EL (cell line): ENCODE results near the gene TSPAN2.
A peak's percentile ranks its signal among the peaks of the same experiment; 100 is the strongest.

ENCODE experiments used
- DNase-seq: peaks from one replicate; pipeline ENCODE4 v3.0.0-alpha.2; 2016

TSPAN2 gene

GRCh38 chr1:115073298-115074087 lies 15.8 kb downstream of the TSPAN2 start:
- no peak for DNase-seq

GRCh38 chr1:115071012-115071664 lies 18.2 kb downstream of the TSPAN2 start:
- no peak for DNase-seq

GRCh38 chr1:115069659-115070308 lies 19.5 kb downstream of the TSPAN2 start:
- DNase-seq: peak; percentile 51

- DNase-seq: peak; percentile 80
Observed at GRCh38 chr1:115068826-115069585, 20.3 kb downstream of the TSPAN2 start.

GRCh38 chr1:115067161-115067859 lies 22.0 kb downstream of the TSPAN2 start:
- peak; percentile 81 for DNase-seq

GRCh38 chr1:115065021-115065420 lies 24.3 kb downstream of the TSPAN2 start:
- DNase-seq: no peak

GRCh38 chr1:115064461-115064860 lies 24.8 kb downstream of the TSPAN2 start:
- no peak for DNase-seq

- peak; percentile 57 for DNase-seq
Observed at GRCh38 chr1:115063228-115063901, 25.9 kb downstream of the TSPAN2 start.

GRCh38 chr1:115062542-115063004 lies 26.7 kb downstream of the TSPAN2 start:
- peak; percentile 90 for DNase-seq

GRCh38 chr1:115060501-115060900 lies 28.8 kb downstream of the TSPAN2 start:
- no peak for DNase-seq

GRCh38 chr1:115059316-115059715 lies 30.0 kb downstream of the TSPAN2 start:
- peak; percentile 37 for DNase-seq

- DNase-seq: peak; percentile 11
Observed at GRCh38 chr1:115057661-115058254, 31.5 kb downstream of the TSPAN2 start.

- peak; percentile 95 for DNase-seq
Observed at GRCh38 chr1:115056395-115056798, 32.9 kb downstream of the TSPAN2 start.

GRCh38 chr1:115052454-115053083 lies 36.7 kb downstream of the TSPAN2 start:
- peak; percentile 55 for DNase-seq

- DNase-seq: no peak
Observed at GRCh38 chr1:115051850-115052249, 37.5 kb downstream of the TSPAN2 start.

- DNase-seq: no peak
Observed at GRCh38 chr1:115046751-115047150, 42.6 kb downstream of the TSPAN2 start.

- peak; percentile 26 for DNase-seq
Observed at GRCh38 chr1:115041654-115042053, 47.6 kb downstream of the TSPAN2 start.

- no peak for DNase-seq
Observed at GRCh38 chr1:115040501-115040900, 48.8 kb downstream of the TSPAN2 start.

GRCh38 chr1:115036814-115037507 lies 52.3 kb downstream of the TSPAN2 start:
- DNase-seq: no peak

GRCh38 chr1:115035652-115036051 lies 53.7 kb downstream of the TSPAN2 start:
- DNase-seq: no peak
